Endometrium (tissue), 2 donors: ENCODE results near the gene RBMS3.
"Not testable (repeated sequence)": the region's sequence is repeated elsewhere in the genome, so short reads cannot be mapped to it uniquely, and the experiment has no call there.

ENCODE experiments used
- FAIRE-seq: peaks from 2 replicates; lab custom pipeline; 2012; peaks lifted over from hg19 to GRCh38; lab: Jason Lieb, UNC
- donor health status: control.
- donor health status: control.

The RBMS3 gene

GRCh38 chr3:29429055-29429679 is 148.3 kb downstream of the RBMS3 start:
- no peak for FAIRE-seq

GRCh38 chr3:29430558-29430971 is 149.7 kb downstream of the RBMS3 start:
- no peak for FAIRE-seq

- no peak for FAIRE-seq
Measured at GRCh38 chr3:29436612-29437323, 155.9 kb downstream of the RBMS3 start.

GRCh38 chr3:29438580-29438979 is 157.7 kb downstream of the RBMS3 start:
- FAIRE-seq: no peak

- FAIRE-seq: no peak
Measured at GRCh38 chr3:29440413-29441305, 159.8 kb downstream of the RBMS3 start.

GRCh38 chr3:29441422-29441821 is 160.6 kb downstream of the RBMS3 start:
- peak; percentile 43 for FAIRE-seq

GRCh38 chr3:29447946-29448627 is 167.2 kb downstream of the RBMS3 start:
- no peak for FAIRE-seq

- no peak for FAIRE-seq
Measured at GRCh38 chr3:29451920-29452319, 171.0 kb downstream of the RBMS3 start.

- FAIRE-seq: no peak
Measured at GRCh38 chr3:29452934-29453283, 172.0 kb downstream of the RBMS3 start.

- no peak for FAIRE-seq
Measured at GRCh38 chr3:29453284-29454001, 172.6 kb downstream of the RBMS3 start.

GRCh38 chr3:29454161-29454611 is 173.3 kb downstream of the RBMS3 start:
- no peak for FAIRE-seq

- no peak for FAIRE-seq
Measured at GRCh38 chr3:29456901-29457300, 176.0 kb downstream of the RBMS3 start.

GRCh38 chr3:29463304-29463703 is 182.4 kb downstream of the RBMS3 start:
- FAIRE-seq: no peak

GRCh38 chr3:29465836-29466235 is 185.0 kb downstream of the RBMS3 start:
- FAIRE-seq: no peak

GRCh38 chr3:29466442-29466841 is 185.6 kb downstream of the RBMS3 start:
- FAIRE-seq: peak; percentile 31

GRCh38 chr3:29468187-29468586 is 187.3 kb downstream of the RBMS3 start:
- no peak for FAIRE-seq

- FAIRE-seq: not testable (repeated sequence)
Measured at GRCh38 chr3:29473481-29474170, 192.8 kb downstream of the RBMS3 start.

- no peak for FAIRE-seq
Measured at GRCh38 chr3:29475305-29475840, 194.5 kb downstream of the RBMS3 start.

GRCh38 chr3:29475854-29476253 is 195.0 kb downstream of the RBMS3 start:
- FAIRE-seq: no peak

- no peak for FAIRE-seq
Measured at GRCh38 chr3:29478611-29479010, 197.7 kb downstream of the RBMS3 start.

GRCh38 chr3:29481249-29481648 is 200.4 kb downstream of the RBMS3 start:
- no peak for FAIRE-seq
